Inferior parietal cortex (tissue), 1 donor: ENCODE data around the gene EPS8L1.
"Not testable (repeated sequence)": the region's sequence is repeated elsewhere in the genome, so short reads cannot be mapped to it uniquely, and the experiment has no call there.

Experiments
- DNase-seq: peaks from one replicate; pipeline ENCODE4 v3.0.0-alpha.2; 2016; ENCODE audit errors: extremely low spot score

Gene EPS8L1

GRCh38 chr19:55050749-55051532, 24.7 kb upstream of the EPS8L1 start:
- DNase-seq = no peak

- DNase-seq = no peak
Measured at GRCh38 chr19:55053735-55054134, 21.9 kb upstream of the EPS8L1 start.

- DNase-seq = no peak
Measured at GRCh38 chr19:55056827-55057226, 18.8 kb upstream of the EPS8L1 start.

GRCh38 chr19:55058781-55059610, 16.7 kb upstream of the EPS8L1 start:
- no peak for DNase-seq

GRCh38 chr19:55060287-55060686, 15.4 kb upstream of the EPS8L1 start:
- DNase-seq = not testable (repeated sequence)

DNA sequence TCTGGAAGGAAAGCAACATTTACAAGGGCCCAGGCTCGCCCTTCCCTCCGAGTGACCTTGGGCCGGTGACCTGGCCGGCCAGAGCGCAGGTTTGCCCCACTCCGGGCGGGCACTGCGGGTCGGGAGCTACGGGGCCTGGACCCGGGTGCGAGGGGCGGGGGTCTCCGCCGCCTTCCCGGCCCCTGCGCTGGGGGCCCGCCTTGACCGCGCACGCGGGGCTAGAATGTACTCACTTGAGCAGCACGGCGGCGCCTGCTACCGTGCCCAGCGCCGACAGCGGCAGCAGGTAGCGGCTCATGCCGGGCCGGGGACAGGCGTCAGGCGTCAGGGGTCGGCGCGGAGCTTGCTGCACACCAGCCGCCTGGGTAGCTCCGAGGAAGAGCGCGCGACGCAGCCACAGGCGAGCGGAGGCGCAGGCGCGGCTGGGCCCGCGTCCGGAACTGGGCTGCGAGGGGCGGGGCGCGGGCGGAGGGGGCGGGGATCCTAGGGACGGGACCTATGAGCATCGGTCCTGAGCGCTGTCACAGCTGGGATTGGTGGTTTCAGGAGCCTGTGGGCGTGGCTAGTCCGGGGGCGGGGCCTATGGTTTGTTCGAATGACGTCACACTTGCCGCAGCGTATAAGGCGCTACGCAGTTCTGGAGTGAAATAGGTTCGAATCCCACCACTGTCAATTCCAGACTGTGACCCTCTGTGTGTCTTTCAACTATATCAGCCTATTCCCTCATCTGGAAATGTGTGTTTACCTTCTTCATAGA, 12.8 kb upstream of the EPS8L1 start, which contains the start of gene RDH13:
TSS of gene RDH13 (minus strand) at position 414 of the 757 bp plus-strand sequence. CDS start at position 298, 116 bp downstream.
- peak; percentile 80 for DNase-seq

DNA sequence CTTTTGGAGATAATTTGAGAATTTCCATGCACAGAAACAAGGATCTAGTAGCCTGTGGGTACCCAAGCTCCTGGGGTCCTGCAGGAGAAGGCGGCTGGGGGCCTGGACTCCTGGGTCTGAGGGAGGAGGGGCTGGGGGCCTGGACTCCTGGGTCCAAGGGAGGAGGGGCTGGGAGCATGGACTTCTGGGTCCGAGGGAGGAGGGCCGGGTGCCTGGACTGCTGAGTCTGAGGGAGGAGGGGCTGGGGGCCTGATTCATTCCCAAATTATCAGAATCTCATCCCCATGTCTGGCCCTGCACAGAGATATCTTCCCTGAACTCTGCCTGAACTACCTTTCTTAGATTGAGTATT, 12.2 kb upstream of the EPS8L1 start:
- no peak for DNase-seq

GRCh38 chr19:55065516-55065915, 10.2 kb upstream of the EPS8L1 start:
- DNase-seq = not testable (repeated sequence)

DNA sequence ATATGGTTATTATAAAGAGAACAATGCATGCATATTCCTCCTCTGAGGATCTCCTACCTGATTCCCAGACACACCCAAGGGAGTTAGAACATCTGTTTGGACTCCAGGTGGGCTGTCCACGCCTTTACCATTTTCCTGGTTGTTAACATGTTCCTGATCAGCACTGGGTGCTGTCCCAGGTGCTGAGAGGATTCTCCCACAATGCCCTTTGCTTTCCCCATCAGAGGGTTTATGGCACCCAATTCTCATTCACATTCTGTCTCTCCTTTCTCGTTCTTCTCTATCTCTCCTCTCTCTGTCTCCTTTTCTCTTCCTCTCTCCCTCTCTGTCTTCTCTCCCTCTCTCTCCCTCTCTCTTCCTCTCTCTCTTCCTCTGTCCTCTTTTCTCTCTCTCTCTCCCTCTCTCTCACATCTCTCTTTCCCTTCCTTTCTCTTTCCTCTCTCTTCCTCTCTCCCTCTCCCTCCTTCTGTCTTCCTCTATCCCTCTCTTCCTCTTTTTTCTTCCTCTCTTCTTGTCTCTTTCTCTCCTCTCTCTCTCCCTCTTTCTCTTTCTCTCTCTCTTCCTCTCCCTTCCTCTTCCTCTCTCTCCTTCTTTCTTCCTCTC, 9.5 kb upstream of the EPS8L1 start:
- no peak for DNase-seq

DNA sequence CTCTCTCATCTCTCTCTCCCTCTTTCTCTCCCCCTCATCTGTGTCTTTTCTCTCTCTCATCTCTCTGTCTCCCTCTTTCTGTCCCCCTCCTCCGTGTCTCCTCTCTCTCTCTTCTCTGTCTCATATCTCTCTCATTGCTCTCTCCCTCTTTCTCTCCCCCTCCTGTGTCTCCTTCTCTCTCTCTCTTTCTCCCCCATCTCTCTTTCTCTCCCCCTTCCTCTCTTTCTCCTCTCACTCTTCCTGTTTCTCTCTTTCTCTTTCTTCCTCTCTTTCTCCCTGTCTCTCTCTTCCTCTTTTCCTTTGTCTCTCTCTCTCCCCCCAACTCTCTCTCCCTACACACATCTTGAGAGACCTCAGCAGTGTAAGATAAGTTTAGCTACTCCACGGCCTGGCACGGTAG, 7.8 kb upstream of the EPS8L1 start:
- no peak for DNase-seq

DNA sequence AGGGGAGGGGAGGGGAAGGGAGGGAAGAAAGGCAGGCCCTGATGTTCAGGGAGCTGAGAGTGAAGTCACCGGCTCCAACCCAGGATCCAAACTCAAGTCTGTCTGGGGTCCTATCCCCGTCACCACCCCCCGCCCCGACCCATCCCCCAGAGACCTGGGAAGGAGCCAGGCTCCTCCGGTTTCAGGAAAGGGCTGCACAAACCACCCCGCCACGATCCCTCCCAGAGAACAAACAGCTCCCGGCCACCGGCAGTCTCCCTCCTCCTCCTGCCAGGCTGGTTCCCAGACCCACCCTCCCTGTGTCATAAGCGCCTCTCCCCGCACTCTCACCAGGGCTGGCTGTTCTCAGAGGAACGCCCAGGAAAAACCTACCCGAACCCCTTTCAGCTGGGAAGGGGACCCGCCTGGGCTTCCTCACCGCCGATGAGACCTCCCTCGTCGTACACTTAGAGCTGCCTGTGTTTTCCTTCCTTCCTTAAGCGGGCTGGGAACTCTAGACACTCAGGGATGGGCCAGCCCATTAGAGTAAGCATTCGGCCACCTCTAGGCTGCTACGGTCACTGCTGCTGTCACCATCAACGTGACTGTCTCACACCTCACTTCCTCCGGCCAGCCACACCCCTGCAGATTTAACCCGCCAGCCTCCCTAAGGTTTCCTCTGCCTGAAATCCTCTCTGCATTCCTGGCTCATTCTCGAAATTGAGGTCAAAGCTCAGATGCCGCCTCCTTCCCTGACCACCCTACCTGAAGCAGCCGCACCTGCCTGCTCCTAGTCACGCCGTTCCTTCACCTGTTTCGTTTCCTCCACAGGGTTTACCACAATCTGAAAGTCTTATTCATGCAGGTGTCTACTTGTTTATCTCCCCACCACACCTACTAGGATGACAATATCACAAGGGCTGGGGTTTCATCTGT, 6.5 kb upstream of the EPS8L1 start:
- DNase-seq = no peak

GRCh38 chr19:55069865-55070197, 5.8 kb upstream of the EPS8L1 start:
- DNase-seq = no peak

GRCh38 chr19:55070466-55071128, 5.1 kb upstream of the EPS8L1 start:
- DNase-seq = no peak

- DNase-seq = no peak
Measured at GRCh38 chr19:55071129-55071502, 4.6 kb upstream of the EPS8L1 start.

- DNase-seq = no peak
Measured at GRCh38 chr19:55071913-55072312, 3.8 kb upstream of the EPS8L1 start.

- no peak for DNase-seq
Measured at GRCh38 chr19:55076321-55076720, 652 bp downstream of the EPS8L1 start.

DNA sequence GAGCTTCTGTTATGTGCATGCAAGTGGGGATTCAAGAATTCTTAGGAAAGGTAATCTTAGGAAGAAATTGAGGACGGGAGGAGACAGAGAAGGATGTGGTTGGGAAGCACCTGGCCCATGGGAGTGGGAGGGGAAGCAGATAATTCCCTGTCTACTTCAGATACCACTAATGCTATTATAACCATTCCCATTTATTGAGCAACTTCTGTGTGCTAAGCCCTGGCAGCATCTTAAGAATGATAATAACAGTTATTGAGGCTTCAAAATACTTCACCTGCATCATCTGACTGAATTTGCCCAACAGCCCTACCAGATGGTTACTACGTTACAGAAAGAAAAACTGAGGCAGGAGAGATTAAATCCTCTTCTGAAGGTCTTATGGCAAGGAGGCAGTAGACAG, 1.4 kb downstream of the EPS8L1 start:
- no peak for DNase-seq

DNA sequence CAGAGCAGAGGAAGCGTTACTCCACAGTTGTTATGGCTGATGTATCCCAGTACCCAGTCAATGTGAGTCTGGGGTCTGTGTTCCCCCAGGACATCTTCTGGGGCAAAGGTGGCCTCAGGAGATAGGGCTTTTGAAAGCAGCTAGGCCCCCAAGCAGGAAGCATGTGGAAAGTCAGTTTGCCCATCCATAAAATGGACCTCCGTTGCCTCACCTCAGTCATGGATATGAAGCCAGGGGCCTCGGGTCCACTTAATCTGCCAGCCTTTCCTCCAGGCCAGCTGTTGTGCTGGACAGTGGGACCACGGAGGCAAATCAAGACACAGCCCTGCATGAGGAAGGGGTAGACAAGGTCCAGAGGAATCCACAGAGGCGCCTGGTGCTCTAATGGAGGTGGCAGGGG, 3.3 kb downstream of the EPS8L1 start:
- no peak for DNase-seq

- DNase-seq = no peak
Measured at GRCh38 chr19:55079400-55080038, 3.9 kb downstream of the EPS8L1 start.
